ENCODE measurements around the gene OLFML2B.

DNA sequence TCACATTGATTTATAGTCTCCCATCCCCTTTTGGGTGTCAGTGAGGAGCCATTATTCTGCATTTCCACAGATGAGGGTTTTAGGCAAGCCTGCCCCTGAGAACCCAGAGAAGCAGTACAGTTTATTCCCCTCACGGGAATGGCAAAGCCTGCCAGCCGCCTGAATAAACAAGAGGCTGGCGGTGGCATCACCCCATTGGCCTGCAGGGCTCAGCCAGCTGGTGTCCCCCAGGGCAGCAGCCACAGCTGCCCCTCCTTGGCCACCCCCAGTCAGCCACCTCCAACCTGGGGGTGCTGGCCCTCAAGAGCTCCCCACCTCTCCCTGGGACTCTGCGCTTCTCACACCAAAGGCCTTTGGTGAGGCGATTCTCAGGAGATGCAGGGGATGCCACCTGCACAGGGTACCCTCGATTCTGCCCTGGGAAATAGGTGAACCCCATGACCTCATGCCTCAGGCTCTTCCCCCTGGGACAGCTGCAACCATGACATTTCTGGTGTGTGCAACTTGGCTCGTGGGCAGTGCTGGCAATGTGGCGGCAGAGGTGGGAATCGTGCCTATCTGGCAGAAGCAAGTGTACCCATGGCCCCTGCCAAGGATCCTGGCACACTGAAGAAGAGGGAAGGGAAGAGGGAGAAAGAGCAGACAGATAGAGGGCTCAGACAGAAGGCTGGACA lies 14.0 kb downstream of the OLFML2B start:
- no peak for TF ChIP-seq POLR2A (IDR thresholded peaks at IDR 0.05)
- TF ChIP-seq, protein P1, sequence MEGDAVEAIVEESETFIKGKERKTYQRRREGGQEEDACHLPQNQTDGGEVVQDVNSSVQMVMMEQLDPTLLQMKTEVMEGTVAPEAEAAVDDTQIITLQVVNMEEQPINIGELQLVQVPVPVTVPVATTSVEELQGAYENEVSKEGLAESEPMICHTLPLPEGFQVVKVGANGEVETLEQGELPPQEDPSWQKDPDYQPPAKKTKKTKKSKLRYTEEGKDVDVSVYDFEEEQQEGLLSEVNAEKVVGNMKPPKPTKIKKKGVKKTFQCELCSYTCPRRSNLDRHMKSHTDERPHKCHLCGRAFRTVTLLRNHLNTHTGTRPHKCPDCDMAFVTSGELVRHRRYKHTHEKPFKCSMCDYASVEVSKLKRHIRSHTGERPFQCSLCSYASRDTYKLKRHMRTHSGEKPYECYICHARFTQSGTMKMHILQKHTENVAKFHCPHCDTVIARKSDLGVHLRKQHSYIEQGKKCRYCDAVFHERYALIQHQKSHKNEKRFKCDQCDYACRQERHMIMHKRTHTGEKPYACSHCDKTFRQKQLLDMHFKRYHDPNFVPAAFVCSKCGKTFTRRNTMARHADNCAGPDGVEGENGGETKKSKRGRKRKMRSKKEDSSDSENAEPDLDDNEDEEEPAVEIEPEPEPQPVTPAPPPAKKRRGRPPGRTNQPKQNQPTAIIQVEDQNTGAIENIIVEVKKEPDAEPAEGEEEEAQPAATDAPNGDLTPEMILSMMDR (IDR thresholded peaks at IDR 0.05) = no peak
